ENCODE measurements around the gene MEMO1. TPM values are rescaled to one million over a fixed set of nuclear protein-coding genes. Genes with fewer than 3 reads are reported as not detected.
"Not testable (repeated sequence)": the region's sequence is repeated elsewhere in the genome, so short reads cannot be mapped to it uniquely, and the experiment has no call there.

MEMO1 gene
- total RNA-seq, 1 donor from 2014 or later: 35.0 TPM

- no peak overlapping the region for H3K4me3 ChIP-seq (ENCODE audit: low read depth, low read length)
- no peak for TF ChIP-seq CTCF (IDR thresholded peaks at IDR 0.05; ENCODE audit: insufficient read depth, low read length, poor library complexity, severe bottlenecking)
- no peak for DNase-seq (ENCODE audit: low read depth)
- H3K27me3 ChIP-seq (ENCODE audit: control insufficient read depth, insufficient read depth, low read length): no peaks in the 10 kb centered on the region
- H3K36me3 ChIP-seq (ENCODE audit: control insufficient read depth, insufficient read depth, low read length): no peaks in the 10 kb centered on the region
Measured at GRCh38 chr2:31853521-31853920, 157.3 kb downstream of the MEMO1 start.

- not testable (repeated sequence) for H3K27me3 ChIP-seq (ENCODE audit: control insufficient read depth, insufficient read depth, low read length); H3K4me3 ChIP-seq (ENCODE audit: low read depth, low read length); DNase-seq (ENCODE audit: low read depth); H3K36me3 ChIP-seq (ENCODE audit: control insufficient read depth, insufficient read depth, low read length)
Measured at GRCh38 chr2:31842150-31842549, 168.7 kb downstream of the MEMO1 start.

GRCh38 chr2:31835450-31835849, 175.4 kb downstream of the MEMO1 start:
- no peaks in the 10 kb centered on the region for H3K36me3 ChIP-seq (ENCODE audit: control insufficient read depth, insufficient read depth, low read length)
- no peaks in the 10 kb centered on the region for H3K27me3 ChIP-seq (ENCODE audit: control insufficient read depth, insufficient read depth, low read length)
- H3K4me3 ChIP-seq (ENCODE audit: low read depth, low read length): no peak overlapping the region
- DNase-seq (ENCODE audit: low read depth): no peak
- TF ChIP-seq CTCF (IDR thresholded peaks at IDR 0.05; ENCODE audit: insufficient read depth, low read length, poor library complexity, severe bottlenecking): no peak

GRCh38 chr2:31832363-31832762, 178.4 kb downstream of the MEMO1 start:
- no peaks in the 10 kb centered on the region for H3K27me3 ChIP-seq (ENCODE audit: control insufficient read depth, insufficient read depth, low read length)
- DNase-seq (ENCODE audit: low read depth): no peak
- H3K36me3 ChIP-seq (ENCODE audit: control insufficient read depth, insufficient read depth, low read length): no peaks in the 10 kb centered on the region
- TF ChIP-seq CTCF (IDR thresholded peaks at IDR 0.05; ENCODE audit: insufficient read depth, low read length, poor library complexity, severe bottlenecking): no peak
- no peak overlapping the region for H3K4me3 ChIP-seq (ENCODE audit: low read depth, low read length)

- no peak overlapping the region for H3K4me3 ChIP-seq (ENCODE audit: low read depth, low read length)
- TF ChIP-seq CTCF (IDR thresholded peaks at IDR 0.05; ENCODE audit: insufficient read depth, low read length, poor library complexity, severe bottlenecking): no peak
- H3K36me3 ChIP-seq (ENCODE audit: control insufficient read depth, insufficient read depth, low read length): no peaks in the 10 kb centered on the region
- no peaks in the 10 kb centered on the region for H3K27me3 ChIP-seq (ENCODE audit: control insufficient read depth, insufficient read depth, low read length)
- DNase-seq (ENCODE audit: low read depth): no peak
Measured at GRCh38 chr2:31831585-31831984, 179.2 kb downstream of the MEMO1 start.

- no peak overlapping the region for H3K4me3 ChIP-seq (ENCODE audit: low read depth, low read length)
- no peaks in the 10 kb centered on the region for H3K36me3 ChIP-seq (ENCODE audit: control insufficient read depth, insufficient read depth, low read length)
- TF ChIP-seq CTCF (IDR thresholded peaks at IDR 0.05; ENCODE audit: insufficient read depth, low read length, poor library complexity, severe bottlenecking): no peak
- DNase-seq (ENCODE audit: low read depth): no peak
- H3K27me3 ChIP-seq (ENCODE audit: control insufficient read depth, insufficient read depth, low read length): no peaks in the 10 kb centered on the region
Measured at GRCh38 chr2:31828891-31829290, 181.9 kb downstream of the MEMO1 start.

All from kidney epithelial cell (primary cell).